Thyroid gland (tissue), 4 donors: ENCODE measurements around the gene CNTNAP1. TPM values are rescaled to one million over a fixed set of nuclear protein-coding genes. Genes with fewer than 3 reads are reported as not detected.

Experiments used
- DNase-seq, 2 donors: peaks; one replicate each; pipeline ENCODE4 v3.0.0-alpha.2; 2019
- H3K27ac ChIP-seq, 3 donors: fragments of 200-600 bp; sonication (generic); 1 replicate in 2 of 3; 2 replicates in 1 of 3; pipeline ENCODE4 v1.5.1; 2016 to 2019; ENCODE audit warnings: mild to moderate bottlenecking in 1 of 3, moderate library complexity in 1 of 3
- H3K27me3 ChIP-seq: fragments of 200-600 bp; sonication (generic); one replicate; pipeline ENCODE4 v1.5.1; 2019
- H3K36me3 ChIP-seq, 2 donors: fragments of 200-600 bp; sonication (generic); one replicate each; pipeline ENCODE4 v1.5.1; 2016 to 2019
- H3K4me1 ChIP-seq, 2 donors: fragments of 200-600 bp; sonication (generic); one replicate each; pipeline ENCODE4 v1.5.1; 2017 to 2019
- H3K4me3 ChIP-seq, 3 donors: fragments of 200-600 bp; sonication (generic); replicated peaks in 1 of 3; 1 replicate in 2 of 3; 2 replicates in 1 of 3; pipeline ENCODE4 v1.5.1; 2016; ENCODE audit warnings: mild to moderate bottlenecking in 1 of 3
- H3K9me3 ChIP-seq: fragments of 200-600 bp; sonication (generic); one replicate; pipeline ENCODE4 v1.5.1; 2017
- POLR2A ChIP-seq, 2 donors: fragments of 450-650 bp; IDR thresholded peaks; one replicate each; pipeline ENCODE4 v1.6.1; 2017; ENCODE audit warnings: antibody characterized with exemption in 2 of 2, mild to moderate bottlenecking in 2 of 2, moderate library complexity in 1 of 2
- WGBS, 2 donors: methylation state at CpG; one replicate each; pipeline ENCODE4 v1.1.5; 2017; 5-methylcytosine and 5-hydroxymethylcytosine counted together
- intact Hi-C: fragments of 100-400 bp; cut with DNase I; formaldehyde crosslinking; loops from one replicate; pipeline ENCODE4 v1.15.1; 2023
- microRNA-seq: library from miRNA; unstranded; fragments of <30 nt; microRNA quantifications from one replicate; pipeline ENCODE4, GENCODE V29; 2016
- small RNA-seq: library from RNA; depleted of rRNA; stranded (forward); fragments of <200 nt; gene quantifications from one replicate; pipeline ENCODE3, GENCODE V24; 2016
- total RNA-seq, 4 donors: library from RNA; depleted of rRNA; stranded (reverse); fragments of >200 nt; gene quantifications; one replicate each; pipeline ENCODE4 v1.2.3, GENCODE V29; 2016
- TF ChIP-seq, protein P1 (sequence below), 6 experiments: fragments of 200-600 bp in 3 of 6; fragments of 450-650 bp in 3 of 6; sonication (generic) in 3 of 6; IDR thresholded peaks; one replicate each; pipeline ENCODE4 v1.5.1; 2016 to 2019; ENCODE audit warnings: antibody characterized with exemption in 6 of 6, mild to moderate bottlenecking in 2 of 6, inconsistent platforms in 1 of 6, moderate library complexity in 1 of 6

CNTNAP1 gene
- total RNA-seq, 4 donors from 2014 or later, result 2.3 to 4.2 (median 2.5) TPM

DNA sequence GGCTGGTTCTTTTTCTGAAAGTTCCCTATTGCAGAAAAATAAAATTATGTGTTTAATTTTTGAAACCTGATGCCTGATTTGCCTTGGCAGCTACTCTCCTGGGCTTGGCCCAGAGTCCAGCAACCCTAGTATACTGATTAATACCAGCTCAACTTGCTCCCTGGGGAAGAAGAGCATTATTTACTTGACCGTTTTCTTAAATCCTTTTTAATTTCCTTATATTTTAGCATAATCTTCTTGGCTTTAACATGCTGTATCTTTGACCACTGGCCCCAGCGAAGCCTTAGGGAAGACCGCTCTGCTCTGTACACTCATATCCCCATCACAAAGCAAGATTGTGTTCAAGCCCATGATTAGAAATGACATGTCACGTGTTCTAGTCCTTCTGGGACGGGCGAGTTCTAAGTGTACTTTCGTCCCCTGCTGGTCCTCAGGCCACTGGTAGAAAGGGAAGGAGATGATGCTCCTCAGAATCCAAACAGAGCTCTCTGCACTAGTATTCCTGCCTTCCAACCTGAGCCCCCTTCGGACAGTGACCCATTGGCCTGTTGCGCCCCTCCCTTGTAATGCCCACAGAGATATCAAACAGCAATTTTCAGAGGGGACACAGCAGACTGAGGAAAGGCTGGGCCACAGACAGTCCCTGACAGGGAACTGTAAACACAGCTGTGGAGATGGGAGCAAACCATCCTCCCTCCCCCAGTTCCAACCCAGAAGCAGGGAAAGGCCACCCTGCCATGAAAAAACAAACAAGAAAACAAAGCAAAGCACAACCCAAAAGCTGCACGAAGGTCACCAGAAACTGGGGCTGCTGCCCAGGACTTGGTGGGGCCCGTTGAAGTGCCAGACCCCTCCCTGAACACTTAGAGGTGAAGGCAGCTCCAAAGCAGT, 66.8 kb downstream of the CNTNAP1 start:
- no peak for TF ChIP-seq POLR2A (IDR thresholded peaks at IDR 0.05)
- TF ChIP-seq, protein P1, sequence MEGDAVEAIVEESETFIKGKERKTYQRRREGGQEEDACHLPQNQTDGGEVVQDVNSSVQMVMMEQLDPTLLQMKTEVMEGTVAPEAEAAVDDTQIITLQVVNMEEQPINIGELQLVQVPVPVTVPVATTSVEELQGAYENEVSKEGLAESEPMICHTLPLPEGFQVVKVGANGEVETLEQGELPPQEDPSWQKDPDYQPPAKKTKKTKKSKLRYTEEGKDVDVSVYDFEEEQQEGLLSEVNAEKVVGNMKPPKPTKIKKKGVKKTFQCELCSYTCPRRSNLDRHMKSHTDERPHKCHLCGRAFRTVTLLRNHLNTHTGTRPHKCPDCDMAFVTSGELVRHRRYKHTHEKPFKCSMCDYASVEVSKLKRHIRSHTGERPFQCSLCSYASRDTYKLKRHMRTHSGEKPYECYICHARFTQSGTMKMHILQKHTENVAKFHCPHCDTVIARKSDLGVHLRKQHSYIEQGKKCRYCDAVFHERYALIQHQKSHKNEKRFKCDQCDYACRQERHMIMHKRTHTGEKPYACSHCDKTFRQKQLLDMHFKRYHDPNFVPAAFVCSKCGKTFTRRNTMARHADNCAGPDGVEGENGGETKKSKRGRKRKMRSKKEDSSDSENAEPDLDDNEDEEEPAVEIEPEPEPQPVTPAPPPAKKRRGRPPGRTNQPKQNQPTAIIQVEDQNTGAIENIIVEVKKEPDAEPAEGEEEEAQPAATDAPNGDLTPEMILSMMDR (IDR thresholded peaks at IDR 0.05), result no peak
- H3K4me1 ChIP-seq, result peaks cover 1 to 22% of the 10 kb centered on the region in 2 donors
- WGBS, 2 donors, result 64 to 70% methylated on average over 11 of the region's 11 CpGs
- peak overlapping the region; percentile 39 to 51 (median 44) for H3K27ac ChIP-seq
- DNase-seq, result no peak
- no peaks in the 10 kb centered on the region for H3K36me3 ChIP-seq
- no peak overlapping the region for H3K4me3 ChIP-seq
- H3K27me3 ChIP-seq, result no peaks in the 10 kb centered on the region
- intact Hi-C loops, result no loop called here
- H3K9me3 ChIP-seq, result no peaks in the 10 kb centered on the region

Small RNAs within 50 kb of the gene (microRNA-seq; reads per million reads assigned to microRNA genes)
- 1.5 reads per million for gene MIR6780A

Small RNAs within 50 kb of the gene (small RNA-seq; reads per million reads assigned to genes)
- not detected for gene MIR6780A

Other genes starting within 250 kb of the CNTNAP1 start
- gene ATP6V0A1, start 223.7 kb upstream of the CNTNAP1 start, total RNA-seq, result 100 to 1,000 TPM in 2 of 4 donors, 10 to 100 TPM in 2; 75.5 to 195 (median 121) TPM
- gene NAGLU, start 146.3 kb upstream of the CNTNAP1 start, total RNA-seq, result 100 to 1,000 TPM in 2 of 4 donors, 10 to 100 TPM in 2; 56.7 to 140 (median 101) TPM
- 1 to 10 TPM in 2 of 4 donors, under 1 TPM in 2; 0.21 to 4.1 (median 1.3) TPM for gene HSD17B1, start 129.6 kb upstream of the CNTNAP1 start, total RNA-seq
- 10 to 100 TPM; 32.7 to 60.9 (median 48.7) TPM for gene COASY, start 120.4 kb upstream of the CNTNAP1 start, total RNA-seq
- gene MLX, start 115.4 kb upstream of the CNTNAP1 start, total RNA-seq, result 10 to 100 TPM; 47.0 to 62.8 (median 52.9) TPM
- gene PSMC3IP, start 104.8 kb upstream of the CNTNAP1 start, total RNA-seq, result 1 to 10 TPM; 1.4 to 5.8 (median 4.5) TPM
- gene RETREG3, start 73.2 kb upstream of the CNTNAP1 start, total RNA-seq, result 10 to 100 TPM; 61.9 to 74.4 (median 72.1) TPM
- gene TUBG1, start 72.8 kb upstream of the CNTNAP1 start, total RNA-seq, result 10 to 100 TPM; 17.1 to 45.6 (median 31.7) TPM
- gene TUBG2, start 23.2 kb upstream of the CNTNAP1 start, total RNA-seq, result 10 to 100 TPM; 20.4 to 38.7 (median 24.4) TPM
- gene PLEKHH3, start 5.5 kb upstream of the CNTNAP1 start, total RNA-seq, result 10 to 100 TPM; 22.0 to 30.4 (median 26.4) TPM
- gene CCR10, start 688 bp upstream of the CNTNAP1 start, total RNA-seq, result 1 to 10 TPM; 2.0 to 3.6 (median 2.6) TPM
- gene EZH1, start 62.5 kb downstream of the CNTNAP1 start, total RNA-seq, result 10 to 100 TPM; 39.3 to 69.2 (median 56.4) TPM
- gene RAMP2, start 78.7 kb downstream of the CNTNAP1 start, total RNA-seq, result 10 to 100 TPM; 18.6 to 55.3 (median 25.7) TPM
- 10 to 100 TPM; 38.5 to 71.2 (median 56.3) TPM for gene VPS25, start 90.9 kb downstream of the CNTNAP1 start, total RNA-seq
- gene WNK4, start 98.1 kb downstream of the CNTNAP1 start, total RNA-seq, result under 1 TPM in 2 of 4 donors, not detected in 2; 0.13 to 0.45 TPM
- gene COA3, start 116.2 kb downstream of the CNTNAP1 start, total RNA-seq, result 10 to 100 TPM; 46.4 to 94.4 (median 80.3) TPM
- under 1 TPM in 1 of 4 donors, not detected in 3; 0.27 TPM for gene CNTD1, start 116.3 kb downstream of the CNTNAP1 start, total RNA-seq
- gene BECN1, start 141.8 kb downstream of the CNTNAP1 start, total RNA-seq, result 100 to 1,000 TPM; 107 to 213 (median 120) TPM
- gene PSME3, start 150.9 kb downstream of the CNTNAP1 start, total RNA-seq, result 100 to 1,000 TPM in 1 of 4 donors, 10 to 100 TPM in 3; 78.3 to 119 (median 85.4) TPM
- 1 to 10 TPM in 3 of 4 donors, under 1 TPM in 1; 0.93 to 1.7 (median 1.3) TPM for gene AOC2, start 162.0 kb downstream of the CNTNAP1 start, total RNA-seq
- 10 to 100 TPM in 1 of 4 donors, 1 to 10 TPM in 3; 4.2 to 11.6 (median 5.8) TPM for gene AOC3, start 168.7 kb downstream of the CNTNAP1 start, total RNA-seq
- not detected for gene G6PC1, start 218.3 kb downstream of the CNTNAP1 start, total RNA-seq